ENCODE measurements around the gene KNTC1. TPM values are rescaled to one million over a fixed set of nuclear protein-coding genes. Genes with fewer than 3 reads are reported as not detected.

Gene KNTC1
- total and polyA plus RNA-seq, 2 of the 13 experiments (the other 11 are each of a cell fraction or from before 2014, with no cell fraction given) = 45.1 to 57.6 TPM

GRCh38 chr12:122558745-122559641 lies 31.9 kb downstream of the KNTC1 start:
- FAIRE-seq = no peak
- H3K9me3 ChIP-seq (ENCODE audit: low read length) = no peaks in the 10 kb centered on the region
- no peak for TF ChIP-seq THAP7 (CRISPR knock-in tag; IDR thresholded peaks at IDR 0.05)
- TF ChIP-seq MXD4 (CRISPR knock-in tag; IDR thresholded peaks at IDR 0.05) = no peak
- TF ChIP-seq KAT2B (IDR thresholded peaks at IDR 0.05; ENCODE audit: borderline replicate concordance, low read depth, low read length) = no peak
- no peak for TF ChIP-seq SCMH1 (CRISPR knock-in tag; IDR thresholded peaks at IDR 0.05; ENCODE audit: borderline replicate concordance)
- no peak for TF ChIP-seq RERE (CRISPR knock-in tag; IDR thresholded peaks at IDR 0.05; ENCODE audit: low read depth)
- no peak for TF ChIP-seq IKZF1 (IDR thresholded peaks at IDR 0.05)
- no peak for TF ChIP-seq NFATC3 (CRISPR knock-in tag; IDR thresholded peaks at IDR 0.05)
- TF ChIP-seq RAD21 (CRISPR knock-in tag; IDR thresholded peaks at IDR 0.05) = no peak
- no peak for TF ChIP-seq ZBTB8A (CRISPR knock-in tag; IDR thresholded peaks at IDR 0.05; ENCODE audit: borderline replicate concordance, low read depth)
- no peak for TF ChIP-seq NONO (IDR thresholded peaks at IDR 0.05)
- no peak for TF ChIP-seq NONO (CRISPR knock-in tag; conservative IDR thresholded peaks at IDR 0.05)
- no peak for TF ChIP-seq REST (IDR thresholded peaks at IDR 0.05; ENCODE audit: borderline replicate concordance in 1 of 2, low read depth in 1 of 2, low read length in 2 of 2)
- no peak for TF ChIP-seq ZNF629 (CRISPR knock-in tag; conservative IDR thresholded peaks at IDR 0.05)
- no peak for TF ChIP-seq ZNF484 (CRISPR knock-in tag; IDR thresholded peaks at IDR 0.05; ENCODE audit: borderline replicate concordance, low read depth)
- no peak for TF ChIP-seq ZNF761 (CRISPR knock-in tag; conservative IDR thresholded peaks at IDR 0.05)

More at GRCh38 chr12:122558745-122559641, 31.9 kb downstream of the KNTC1 start:
- H3K4me3 ChIP-seq (replicated peaks in 1 of 3; ENCODE audit: insufficient read depth in 1 of 3, low read depth in 2 of 3, low read length in 3 of 3) = no peak overlapping the region
- 94% methylated on average over 16 of the region's 16 CpGs for WGBS (ENCODE audit: low lambda C conversion rate)
- ATAC-seq = no peak
- H2AFZ ChIP-seq (ENCODE audit: low read length) = no peak overlapping the region
- H3K9ac ChIP-seq (ENCODE audit: insufficient read depth, low read depth, low read length) = no peak overlapping the region
- no peaks in the 10 kb centered on the region for H3K4me1 ChIP-seq (ENCODE audit: insufficient read depth, low read length)
- intact Hi-C loops (cut with micrococcal nuclease; ENCODE audit: unreplicated experiment) (no loop called here), in situ Hi-C loops (cut with HindIII; ENCODE audit: extremely low pct_ligation_motif_present, low pct_unique_long_range_greater_than_20kb) (no loop called here)
- H3K79me2 ChIP-seq (ENCODE audit: insufficient read depth, low read length) = no peaks in the 10 kb centered on the region
- BruUV-seq (replicated peaks) = no TSS peak
- DNase-seq (ENCODE audit: low spot score) = no peak
- no peaks in the 10 kb centered on the region for H4K20me1 ChIP-seq (ENCODE audit: insufficient read depth, low read length)
- peaks cover 4 to 35% of the 10 kb centered on the region in 2 experiments for H3K36me3 ChIP-seq (replicated peaks in 1 of 2; ENCODE audit: control insufficient read depth in 1 of 2, insufficient read depth in 2 of 2, low read length in 2 of 2)
- H3K27ac ChIP-seq (ENCODE audit: extremely low read length, insufficient read depth, low read length) = no peak overlapping the region
- H3K4me2 ChIP-seq (ENCODE audit: low read depth, low read length) = no peak overlapping the region
- ChIA-PET POLR2A (no interaction called here), CTCF (ENCODE audit: low intra/inter-chr PET ratio, low total read pairs) (no interaction called here)
- H3K27me3 ChIP-seq (ENCODE audit: control insufficient read depth in 1 of 2, insufficient read depth in 2 of 2, low read length in 2 of 2) = no peaks in the 10 kb centered on the region; a peak in 1 of 5 replicates

All from HepG2 (cell line).